ENCODE data around the gene FAM83E. TPM values are rescaled to one million over a fixed set of nuclear protein-coding genes. Genes with fewer than 3 reads are reported as not detected.

The FAM83E gene
- polyA plus RNA-seq, 2 of the 4 experiments (the other 2 are of a cell fraction) = 0.16 to 0.41 TPM

GRCh38 chr19:48588670-48589401, 26.0 kb downstream of the FAM83E start (continued):
- 0 out of 2 replicates have a peak, but pooled peaks have one; percentile 19 for TF ChIP-seq ZNF302 (CRISPR knock-in tag; IDR thresholded peaks at IDR 0.05)
- peak; percentile 14; the same call in 1 of the 2 replicates for TF ChIP-seq ATOH8 (CRISPR knock-in tag; IDR thresholded peaks at IDR 0.05; ENCODE audit: low read depth)
- TF ChIP-seq POLR2A (IDR thresholded peaks at IDR 0.05; ENCODE audit: low read length) = no peak
- TF ChIP-seq MYC (IDR thresholded peaks at IDR 0.05; ENCODE audit: borderline replicate concordance, low read length) = no peak
- TF ChIP-seq JUN (IDR thresholded peaks at IDR 0.05) = peak; percentile 30 to 32; a peak in 1 of 5 replicates
- no peak for TF ChIP-seq REST (IDR thresholded peaks at IDR 0.05)
- peak; percentile 98 for TF ChIP-seq ZFP36 (IDR thresholded peaks at IDR 0.05; ENCODE audit: borderline replicate concordance, partially characterized antibody)
- TF ChIP-seq ZSCAN20 (CRISPR knock-in tag; IDR thresholded peaks at IDR 0.05) = no peak
- peak in 1 of 2 experiments; percentile 52; a peak in 1 of 4 replicates for TF ChIP-seq CEBPB (IDR thresholded peaks at IDR 0.05)
- no peak for TF ChIP-seq CBX2 (IDR thresholded peaks at IDR 0.05; ENCODE audit: borderline replicate concordance, low read depth)
- TF ChIP-seq FOSB (CRISPR knock-in tag; IDR thresholded peaks at IDR 0.05) = peak; percentile 88; the same call in 1 of the 2 replicates
- TF ChIP-seq PBX3 (IDR thresholded peaks at IDR 0.05) = peak; percentile 62; the same call in 1 of the 2 replicates
- TF ChIP-seq EHF (CRISPR knock-in tag; IDR thresholded peaks at IDR 0.05) = no peak
- TF ChIP-seq ELK1 (IDR thresholded peaks at IDR 0.05; ENCODE audit: low read depth, low read length) = no peak
- 0 out of 2 replicates have a peak, but pooled peaks have one; percentile 65 for TF ChIP-seq HMGXB4 (CRISPR knock-in tag; IDR thresholded peaks at IDR 0.05; ENCODE audit: borderline replicate concordance)
- TF ChIP-seq MAFK (IDR thresholded peaks at IDR 0.05; ENCODE audit: partially characterized antibody) = peak; percentile 42
- peak; percentile 99 for TF ChIP-seq KDM1A (IDR thresholded peaks at IDR 0.05; ENCODE audit: low read depth)
- peak; percentile 99 for TF ChIP-seq CTCF (IDR thresholded peaks at IDR 0.05)
- TF ChIP-seq BCL3 (IDR thresholded peaks at IDR 0.05) = no peak
- no peak for TF ChIP-seq RARB (CRISPR knock-in tag; IDR thresholded peaks at IDR 0.05)
- no peak for TF ChIP-seq BHLHE40 (IDR thresholded peaks at IDR 0.05; ENCODE audit: low read depth, low read length)
- TF ChIP-seq NFE2L2 (conservative IDR thresholded peaks at IDR 0.05; ENCODE audit: low read length) = no peak
- TF ChIP-seq NR3C1 (IDR thresholded peaks at IDR 0.05) = no peak
- peak; percentile 84 for TF ChIP-seq CHD4 (IDR thresholded peaks at IDR 0.05; ENCODE audit: borderline replicate concordance)
- TF ChIP-seq RNF2 (IDR thresholded peaks at IDR 0.05; ENCODE audit: borderline replicate concordance, low read depth) = no peak
- TF ChIP-seq KDM5A (IDR thresholded peaks at IDR 0.05) = no peak
- TF ChIP-seq GATA3 (IDR thresholded peaks at IDR 0.05; ENCODE audit: borderline replicate concordance) = peak; percentile 38; the same call in 1 of the 2 replicates
- TF ChIP-seq EP300 (IDR thresholded peaks at IDR 0.05) = peak in 1 of 2 experiments; percentile 31; a peak in 1 of 5 replicates
- TF ChIP-seq MAZ (IDR thresholded peaks at IDR 0.05; ENCODE audit: borderline replicate concordance, low read depth, low read length) = no peak
- no peak for TF ChIP-seq HOXB13 (CRISPR knock-in tag; IDR thresholded peaks at IDR 0.05; ENCODE audit: low read depth)
